Measurements from ENCODE around the gene PIGB. TPM values are rescaled to one million over a fixed set of nuclear protein-coding genes. Genes with fewer than 3 reads are reported as not detected.

PIGB gene
- 18.0 and 20.5 TPM in 2 replicates for total RNA-seq

GRCh38 chr15:55318588-55319494, at the start of gene PIGB, which contains the start of gene PIGBOS1:
PIGB (plus strand) TSS chr15:55319222; CDS start chr15:55319251, 29 bp downstream.
PIGBOS1 (minus strand) TSS chr15:55319123; CDS start chr15:55317792, 1,331 bp downstream.

GRCh38 chr15:55289746-55290527, 29.1 kb upstream of the PIGB start, which contains the start of gene RAB27A:
RAB27A (minus strand) TSS chr15:55289813; CDS start chr15:55234934, 54,879 bp downstream.

Other genes with a start within 250 kb of the PIGB start
- 118 and 121 TPM in 2 replicates for gene RSL24D1, start 122.3 kb upstream of the PIGB start, total RNA-seq
- gene RAB27A, start 29.4 kb upstream of the PIGB start, total RNA-seq: 16.1 and 19.6 TPM in 2 replicates
- gene PIGBOS1, start 99 bp upstream of the PIGB start, total RNA-seq: 10.0 and 11.8 TPM in 2 replicates
- 59.4 and 61.0 TPM in 2 replicates for gene CCPG1, start 89.1 kb downstream of the PIGB start, total RNA-seq
- gene PIERCE2, start 89.3 kb downstream of the PIGB start, total RNA-seq: 1.2 and 1.6 TPM in 2 replicates
- 2.4 and 3.2 TPM in 2 replicates for gene DNAAF4, start 189.0 kb downstream of the PIGB start, total RNA-seq

Measured in thoracic aorta endothelial cell (primary cell).